GM19193 (cell line): Measurements from ENCODE around the gene DPYD.

ENCODE experiments used
- POLR2A ChIP-seq: IDR thresholded peaks from 4 replicates; pipeline ENCODE4 v1.6.1; 2011; ENCODE audit not compliant: insufficient read depth, insufficient read length; ENCODE audit errors: extremely low read depth

The DPYD gene

DNA sequence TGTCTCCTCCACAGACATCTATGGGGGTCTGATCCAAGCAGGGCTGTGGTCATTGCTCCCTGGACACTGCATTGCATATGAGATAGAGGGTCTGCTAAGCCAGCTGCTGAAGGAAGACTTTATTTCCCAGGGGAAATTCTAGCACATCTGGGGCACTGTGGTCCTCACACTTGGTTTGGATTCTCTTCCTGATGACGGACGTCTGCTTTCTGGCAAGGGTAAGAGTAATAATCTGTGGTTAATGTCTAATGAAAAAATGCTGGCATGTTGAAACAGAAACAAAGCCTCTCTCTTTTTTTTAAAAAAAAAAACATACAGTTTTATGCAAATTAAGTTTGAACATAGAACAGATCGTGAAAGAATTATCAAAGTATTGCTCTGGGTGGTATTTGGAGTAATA is 553.9 kb downstream of the DPYD start:
- TF ChIP-seq POLR2A, result no peak

DNA sequence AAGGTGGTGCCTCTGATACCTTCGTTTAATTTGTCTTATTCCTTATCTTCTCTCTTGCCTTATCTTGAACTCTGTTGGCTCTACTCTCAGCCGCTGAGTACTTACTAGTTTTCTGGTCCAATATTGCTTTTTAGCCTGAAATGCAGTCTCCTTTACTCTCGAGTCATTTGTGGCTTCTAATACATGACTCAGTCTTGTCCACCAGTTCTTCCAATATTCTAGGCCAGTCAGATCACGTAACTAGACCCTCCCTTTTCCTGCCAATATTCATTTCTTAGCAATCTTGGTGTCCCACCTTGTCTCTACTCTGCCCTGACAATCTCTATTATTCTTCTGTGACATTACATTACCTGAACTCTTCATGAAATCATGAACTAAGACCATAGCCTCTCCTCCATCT is 555.8 kb downstream of the DPYD start:
- no peak for TF ChIP-seq POLR2A

GRCh38 chr1:97364086-97364485 is 556.7 kb downstream of the DPYD start:
- no peak for TF ChIP-seq POLR2A

GRCh38 chr1:97356309-97356708 is 564.5 kb downstream of the DPYD start:
- TF ChIP-seq POLR2A, result no peak

DNA sequence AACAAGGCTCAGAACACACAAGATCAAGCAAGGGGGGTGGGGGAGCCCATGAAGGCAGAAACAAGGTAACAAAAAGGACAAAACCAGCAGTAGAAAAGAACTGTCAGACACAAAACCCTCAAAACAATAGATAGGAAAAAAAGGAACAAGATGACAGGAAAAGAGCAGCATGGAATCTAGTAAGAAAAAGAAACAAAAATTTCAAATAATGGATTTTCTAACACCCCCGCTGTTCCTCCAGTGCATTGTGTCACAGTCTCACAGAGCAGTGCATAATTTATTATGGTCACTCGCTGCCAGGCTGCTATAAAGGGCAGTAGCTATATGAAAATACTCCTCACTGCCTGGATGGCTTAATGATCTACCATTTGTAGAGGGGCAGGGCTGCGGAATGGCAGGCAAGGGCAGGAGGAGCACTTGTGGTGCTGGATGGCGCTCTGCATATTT is 567.9 kb downstream of the DPYD start:
- no peak for TF ChIP-seq POLR2A

DNA sequence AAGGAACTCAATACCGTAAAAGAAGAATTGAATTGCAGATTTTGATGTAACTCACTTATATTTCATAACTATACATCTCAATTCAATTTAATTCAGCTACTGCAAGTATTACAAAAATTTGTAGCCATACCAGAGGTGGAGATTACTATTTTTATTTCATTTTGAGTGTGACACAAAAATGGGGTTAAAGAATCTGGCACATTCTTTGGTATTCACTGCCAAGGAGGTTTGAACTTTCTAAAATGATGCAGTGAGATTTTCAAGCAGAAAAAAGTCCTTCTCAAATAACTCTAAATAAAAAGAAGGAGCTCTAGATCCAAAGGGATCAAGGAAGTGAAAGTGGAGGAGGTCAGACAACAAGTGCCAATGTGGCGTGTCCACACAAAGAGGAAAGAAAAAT is 569.0 kb downstream of the DPYD start:
- no peak for TF ChIP-seq POLR2A

DNA sequence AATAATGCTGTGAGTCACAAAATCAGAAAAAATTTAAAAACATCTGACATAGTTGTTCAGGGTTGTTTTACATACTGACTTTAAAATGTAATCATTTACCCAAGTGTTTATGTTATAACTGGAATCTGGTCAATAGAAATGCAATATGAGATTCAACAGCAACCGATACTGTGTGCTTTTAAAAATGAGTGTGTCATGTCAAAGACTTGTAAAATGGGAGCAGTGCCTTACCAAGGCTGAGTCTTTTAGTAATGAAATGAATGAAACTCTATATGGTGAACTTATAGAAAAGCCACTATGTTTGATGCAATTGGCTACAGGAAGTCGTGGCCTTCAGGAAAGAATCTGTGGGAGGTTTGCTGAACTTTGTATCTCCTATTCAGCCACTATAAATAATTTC is 570.2 kb downstream of the DPYD start:
- no peak for TF ChIP-seq POLR2A

GRCh38 chr1:97350241-97350640 is 570.6 kb downstream of the DPYD start:
- no peak for TF ChIP-seq POLR2A

DNA sequence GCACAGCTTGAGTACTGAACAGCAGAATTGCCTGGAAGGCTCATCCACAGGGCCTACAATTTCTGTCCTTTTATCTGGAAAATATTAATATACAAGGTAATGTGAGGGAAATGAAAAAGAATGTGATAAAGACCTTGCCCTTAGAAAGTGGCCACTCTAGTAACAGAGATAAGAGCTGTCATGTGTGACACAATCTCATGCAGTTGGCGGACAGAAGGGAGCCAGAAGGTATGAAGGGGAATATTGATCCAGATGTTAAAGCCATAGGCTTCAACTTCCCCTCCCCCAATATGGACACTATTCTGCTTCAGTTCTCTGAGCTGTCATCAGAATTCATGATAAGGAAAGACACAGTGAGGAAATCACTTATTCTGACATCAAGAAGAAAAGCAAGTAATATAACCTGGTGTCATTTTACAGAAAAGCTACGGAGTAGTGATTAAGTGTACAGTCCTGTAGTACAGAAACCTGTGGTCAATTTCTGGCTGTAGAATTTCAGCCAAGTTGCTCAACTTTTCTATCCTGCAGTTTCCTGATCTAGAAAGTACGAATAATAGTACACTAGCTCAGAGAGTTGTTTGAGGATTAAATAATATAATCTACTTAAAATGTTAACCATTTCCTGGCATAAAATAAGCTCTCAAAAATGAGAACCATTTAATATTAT is 572.1 kb downstream of the DPYD start:
- no peak for TF ChIP-seq POLR2A

DNA sequence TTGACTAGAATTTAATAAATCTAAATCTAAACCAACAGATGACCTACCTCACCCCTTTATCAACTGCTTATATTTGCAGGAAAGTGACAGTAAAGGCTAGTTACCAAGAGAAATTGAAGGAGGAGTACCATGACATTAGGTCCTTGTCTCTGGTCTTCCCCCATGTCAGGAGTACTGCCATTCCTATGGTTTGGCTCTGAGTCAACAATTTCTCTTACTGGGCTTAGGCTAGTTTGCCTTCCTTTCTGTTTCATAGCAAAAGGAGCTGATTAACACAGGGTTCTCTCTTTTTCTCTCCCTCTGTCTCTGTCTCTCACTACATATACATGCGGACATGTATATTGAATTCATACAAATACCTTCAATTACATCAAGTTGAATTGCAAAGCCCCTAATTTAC is 579.9 kb downstream of the DPYD start:
- no peak for TF ChIP-seq POLR2A

DNA sequence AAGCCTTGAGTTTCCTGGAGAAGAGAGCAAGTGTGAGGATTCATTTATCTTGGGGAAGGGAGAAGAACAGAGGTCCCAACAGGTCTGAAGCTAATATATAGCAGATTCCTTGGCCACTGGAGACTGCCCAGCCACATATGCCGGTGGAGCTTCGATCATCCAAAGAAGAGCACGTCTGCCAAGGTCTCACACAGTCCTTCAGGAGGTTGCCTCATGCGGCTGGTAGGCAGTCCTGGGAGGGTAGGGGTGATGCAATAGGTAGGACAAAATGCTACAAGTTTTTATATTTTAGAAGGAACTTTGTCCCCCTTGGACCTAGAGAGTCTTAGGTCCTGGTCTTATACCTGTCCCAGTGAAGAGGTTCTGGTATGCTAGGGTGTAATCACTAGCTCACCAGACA is 582.5 kb downstream of the DPYD start:
- no peak for TF ChIP-seq POLR2A

GRCh38 chr1:97337250-97338030 is 583.4 kb downstream of the DPYD start:
- no peak for TF ChIP-seq POLR2A

DNA sequence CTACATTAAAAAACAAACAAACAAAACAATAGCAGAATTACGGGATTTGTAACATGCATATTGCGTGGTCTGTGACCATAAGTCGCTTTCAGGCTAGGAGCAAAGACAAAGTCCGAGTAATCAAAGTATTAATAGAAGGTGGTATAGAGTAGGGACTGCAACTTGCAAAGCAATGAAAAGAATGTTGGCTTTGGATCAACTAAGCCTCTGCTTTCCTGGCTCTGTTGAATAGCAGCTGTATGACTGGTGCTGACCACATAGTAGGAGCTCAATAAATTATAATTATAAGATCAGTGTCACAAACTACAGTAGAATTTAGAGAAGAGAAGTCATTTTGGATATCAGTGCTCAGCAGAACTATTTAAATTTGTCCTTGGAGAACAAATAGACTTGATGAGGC is 586.4 kb downstream of the DPYD start:
- no peak for TF ChIP-seq POLR2A

- no peak for TF ChIP-seq POLR2A
These were observed 588.1 kb downstream of the DPYD start for GRCh38 chr1:97332716-97333115.

GRCh38 chr1:97331165-97331564 is 589.7 kb downstream of the DPYD start:
- TF ChIP-seq POLR2A, result no peak

GRCh38 chr1:97314685-97315084 is 606.1 kb downstream of the DPYD start:
- no peak for TF ChIP-seq POLR2A
